ENCODE measurements around the gene LY6G5B. TPM values are rescaled to one million over a fixed set of nuclear protein-coding genes. Genes with fewer than 3 reads are reported as not detected.

The LY6G5B gene
- total RNA-seq, 2 experiments from 2014 or later, result 27.0 to 28.0 TPM

- Histone ChIP-seq H3K4me1 (ENCODE audit: insufficient read depth, low read length) (no peaks in the 10 kb centered on the region), H3K27ac (ENCODE audit: low read depth in 1 of 2, low read length in 2 of 2) (no peak overlapping the region), H3K27me3 (ENCODE audit: control insufficient read depth in 1 of 2, insufficient read depth in 2 of 2, low read length in 2 of 2) (no peaks in the 10 kb centered on the region), H3K4me3 (ENCODE audit: low read length) (no peak overlapping the region), H3K9me3 (ENCODE audit: control insufficient read depth in 1 of 2, insufficient read depth in 1 of 2, low read length in 2 of 2) (no peaks in the 10 kb centered on the region), H3K36me3 (ENCODE audit: insufficient read depth, low read length) (peaks cover 65% of the 10 kb centered on the region)
- Mint-ChIP-seq H3K4me3 (no peak overlapping the region), H3K9me3 (no peaks in the 10 kb centered on the region), H3K36me3 (ENCODE audit: low read depth) (peaks cover 68% of the 10 kb centered on the region), H3K27me3 (no peaks in the 10 kb centered on the region), H3K27ac (no peak overlapping the region), H3K4me1 (ENCODE audit: low read depth) (no peaks in the 10 kb centered on the region)
- DNase-seq, result no peak
- ATAC-seq (ENCODE audit: poor library complexity), result no peak
- TF ChIP-seq CTCF (IDR thresholded peaks at IDR 0.05), result no peak
- ChIA-PET CTCF (no interaction called here), POLR2A (interaction anchor here (1.0 kb wide), 1 partner anchor 36 kb away, joined by 3 read pairs; the partner anchor contains the start of gene BAG6)
- intact Hi-C loops (cut with DNase I, micrococcal nuclease), result no loop called here
Measured at GRCh38 chr6:31687860-31688693, 18.3 kb downstream of the LY6G5B start.

GRCh38 chr6:31689249-31690110 is 19.7 kb downstream of the LY6G5B start:
- H3K27ac ChIP-seq (ENCODE audit: low read depth in 1 of 2, low read length in 2 of 2), result no peak overlapping the region
- Mint-ChIP-seq H3K36me3 (ENCODE audit: low read depth) (peaks cover 79% of the 10 kb centered on the region), H3K9me3 (no peaks in the 10 kb centered on the region), H3K4me1 (ENCODE audit: low read depth) (no peaks in the 10 kb centered on the region), H3K27ac (no peak overlapping the region), H3K4me3 (no peak overlapping the region), H3K27me3 (no peaks in the 10 kb centered on the region)
- TF ChIP-seq CTCF (IDR thresholded peaks at IDR 0.05), result peak; percentile 19
- peaks cover 75% of the 10 kb centered on the region for H3K36me3 ChIP-seq (ENCODE audit: insufficient read depth, low read length)
- ATAC-seq (ENCODE audit: poor library complexity), result no peak
- H3K27me3 ChIP-seq (ENCODE audit: control insufficient read depth in 1 of 2, insufficient read depth in 2 of 2, low read length in 2 of 2), result no peaks in the 10 kb centered on the region
- intact Hi-C loops (cut with DNase I, micrococcal nuclease), result no loop called here
- peak in 3 of 14 experiments; percentile 11 to 41 (median 31) for DNase-seq
- ChIA-PET CTCF (interaction anchor here (0.6 kb wide), 1 partner anchor 29 kb away, joined by 3 read pairs; the partner anchor contains the start of gene C6orf47), POLR2A (interaction anchor here (1.0 kb wide), 1 partner anchor 37 kb away, joined by 3 read pairs; the partner anchor contains the start of gene BAG6)
- H3K4me1 ChIP-seq (ENCODE audit: insufficient read depth, low read length), result no peaks in the 10 kb centered on the region
- no peak overlapping the region for H3K4me3 ChIP-seq (ENCODE audit: low read length)
- H3K9me3 ChIP-seq (ENCODE audit: control insufficient read depth in 1 of 2, insufficient read depth in 1 of 2, low read length in 2 of 2), result no peaks in the 10 kb centered on the region

- no peak for TF ChIP-seq CTCF (IDR thresholded peaks at IDR 0.05)
- Mint-ChIP-seq H3K27me3 (no peaks in the 10 kb centered on the region), H3K27ac (no peak overlapping the region), H3K36me3 (ENCODE audit: low read depth) (peaks cover 88% of the 10 kb centered on the region), H3K4me3 (no peak overlapping the region), H3K4me1 (ENCODE audit: low read depth) (no peaks in the 10 kb centered on the region), H3K9me3 (no peaks in the 10 kb centered on the region)
- Histone ChIP-seq H3K9me3 (ENCODE audit: control insufficient read depth in 1 of 2, insufficient read depth in 1 of 2, low read length in 2 of 2) (no peaks in the 10 kb centered on the region), H3K36me3 (ENCODE audit: insufficient read depth, low read length) (peaks cover 83% of the 10 kb centered on the region), H3K27ac (ENCODE audit: low read depth in 1 of 2, low read length in 2 of 2) (no peak overlapping the region), H3K27me3 (ENCODE audit: control insufficient read depth in 1 of 2, insufficient read depth in 2 of 2, low read length in 2 of 2) (no peaks in the 10 kb centered on the region), H3K4me1 (ENCODE audit: insufficient read depth, low read length) (no peaks in the 10 kb centered on the region), H3K4me3 (ENCODE audit: low read length) (no peak overlapping the region)
- intact Hi-C loops (cut with DNase I, micrococcal nuclease), result no loop called here
- POLR2A ChIA-PET, result no interaction called here
- CTCF ChIA-PET, result interaction anchor here (0.5 to 0.7 kb wide), 3 partner anchors 30 to 239 kb away, joined by 3 read pairs; partner anchors contain the start of gene C6orf47
- no peak for DNase-seq
- no peak for ATAC-seq (ENCODE audit: poor library complexity)
Measured at GRCh38 chr6:31690231-31691077, 20.7 kb downstream of the LY6G5B start.
